ENCODE results near the gene ELK3.

The ELK3 gene
- long read RNA-seq, full-length matches to known transcripts, result 24 of 33 reads
- long read RNA-seq, partial matches to known transcripts, result 7 of 33 reads
- long read RNA-seq, other reads (novel, unspliced or antisense), result 2 of 33 reads

DNA sequence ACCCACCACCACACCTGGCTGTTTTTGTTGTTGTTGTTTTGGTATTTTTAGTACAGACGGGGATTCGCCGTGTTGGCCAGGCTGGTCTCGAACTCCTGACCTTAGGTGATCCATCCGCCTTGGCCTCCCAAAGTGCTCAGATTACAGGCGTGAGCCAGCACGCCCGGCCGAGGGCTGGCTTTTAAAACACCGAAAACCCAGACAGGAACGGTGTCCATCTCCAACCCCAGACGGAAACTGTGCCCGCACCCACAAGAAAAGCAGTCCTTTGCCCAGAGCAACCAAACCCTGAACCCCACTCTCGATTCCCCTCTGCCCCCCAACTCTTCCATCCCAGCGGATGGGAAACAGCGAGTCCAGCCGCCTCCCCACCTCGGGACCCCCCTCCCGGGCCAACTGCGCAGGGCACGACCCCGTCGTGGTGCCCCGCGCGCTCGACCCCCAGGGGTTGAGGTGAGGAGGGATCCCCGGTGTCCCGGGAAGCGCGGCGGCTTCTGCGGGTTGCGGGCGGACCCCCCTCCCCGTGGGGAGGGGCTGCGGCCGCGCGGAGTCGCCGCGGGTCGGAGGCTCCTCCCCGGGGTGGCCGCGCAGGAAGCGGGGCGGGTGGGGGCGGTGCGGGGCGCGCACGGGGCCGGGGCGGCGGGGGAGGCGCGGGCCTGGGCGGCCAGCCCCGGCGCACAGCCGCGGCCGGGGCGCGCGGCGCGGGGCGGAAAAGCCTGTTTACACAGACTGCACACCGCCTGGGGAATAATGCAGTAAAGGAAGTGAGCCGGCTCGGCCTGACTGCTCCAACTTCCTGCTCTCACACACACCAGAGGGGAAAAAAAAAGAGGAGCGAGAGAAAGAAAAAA, at the start of gene ELK3:
Gene ELK3 (plus strand): TSS at position 651 of the 851 bp plus-strand sequence.
- DNase-seq (ENCODE audit: low read depth in 1 of 2, low spot score in 1 of 2), result peak; percentile 68 to 70
- H3K27ac ChIP-seq (replicated peaks), result peak within 1 kb of the TSS; percentile 59

DNA sequence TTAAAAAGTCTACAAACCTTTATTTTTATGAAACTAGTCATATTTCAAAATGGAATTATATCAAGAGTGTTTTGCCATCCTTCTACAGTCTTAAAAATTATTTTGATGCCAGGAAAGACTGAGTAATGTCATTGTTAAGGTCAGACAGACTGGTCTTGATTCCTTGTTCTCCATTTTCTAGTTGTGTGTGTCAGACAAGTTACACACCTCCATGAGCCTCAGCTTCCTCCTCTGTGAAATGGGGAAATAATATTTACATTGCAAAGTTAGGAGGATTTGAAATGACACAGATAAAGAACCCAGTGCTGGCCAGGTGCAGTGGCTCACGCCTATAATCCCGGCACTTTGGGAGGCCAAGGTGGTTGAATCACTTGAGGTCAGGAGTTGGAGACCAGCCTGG, 47.4 kb upstream of the ELK3 start:
- TF ChIP-seq, protein P1, sequence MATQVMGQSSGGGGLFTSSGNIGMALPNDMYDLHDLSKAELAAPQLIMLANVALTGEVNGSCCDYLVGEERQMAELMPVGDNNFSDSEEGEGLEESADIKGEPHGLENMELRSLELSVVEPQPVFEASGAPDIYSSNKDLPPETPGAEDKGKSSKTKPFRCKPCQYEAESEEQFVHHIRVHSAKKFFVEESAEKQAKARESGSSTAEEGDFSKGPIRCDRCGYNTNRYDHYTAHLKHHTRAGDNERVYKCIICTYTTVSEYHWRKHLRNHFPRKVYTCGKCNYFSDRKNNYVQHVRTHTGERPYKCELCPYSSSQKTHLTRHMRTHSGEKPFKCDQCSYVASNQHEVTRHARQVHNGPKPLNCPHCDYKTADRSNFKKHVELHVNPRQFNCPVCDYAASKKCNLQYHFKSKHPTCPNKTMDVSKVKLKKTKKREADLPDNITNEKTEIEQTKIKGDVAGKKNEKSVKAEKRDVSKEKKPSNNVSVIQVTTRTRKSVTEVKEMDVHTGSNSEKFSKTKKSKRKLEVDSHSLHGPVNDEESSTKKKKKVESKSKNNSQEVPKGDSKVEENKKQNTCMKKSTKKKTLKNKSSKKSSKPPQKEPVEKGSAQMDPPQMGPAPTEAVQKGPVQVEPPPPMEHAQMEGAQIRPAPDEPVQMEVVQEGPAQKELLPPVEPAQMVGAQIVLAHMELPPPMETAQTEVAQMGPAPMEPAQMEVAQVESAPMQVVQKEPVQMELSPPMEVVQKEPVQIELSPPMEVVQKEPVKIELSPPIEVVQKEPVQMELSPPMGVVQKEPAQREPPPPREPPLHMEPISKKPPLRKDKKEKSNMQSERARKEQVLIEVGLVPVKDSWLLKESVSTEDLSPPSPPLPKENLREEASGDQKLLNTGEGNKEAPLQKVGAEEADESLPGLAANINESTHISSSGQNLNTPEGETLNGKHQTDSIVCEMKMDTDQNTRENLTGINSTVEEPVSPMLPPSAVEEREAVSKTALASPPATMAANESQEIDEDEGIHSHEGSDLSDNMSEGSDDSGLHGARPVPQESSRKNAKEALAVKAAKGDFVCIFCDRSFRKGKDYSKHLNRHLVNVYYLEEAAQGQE (IDR thresholded peaks at IDR 0.05; ENCODE audit: insufficient replicate concordance, low read depth), result no peak
- TF ChIP-seq POLR2AphosphoS5 (IDR thresholded peaks at IDR 0.05; ENCODE audit: low read depth) (no peak), SPI1 (IDR thresholded peaks at IDR 0.05; ENCODE audit: borderline replicate concordance, low read depth) (no peak), GABPA (IDR thresholded peaks at IDR 0.05; ENCODE audit: low read depth) (no peak)
- TF ChIP-seq, protein P2, sequence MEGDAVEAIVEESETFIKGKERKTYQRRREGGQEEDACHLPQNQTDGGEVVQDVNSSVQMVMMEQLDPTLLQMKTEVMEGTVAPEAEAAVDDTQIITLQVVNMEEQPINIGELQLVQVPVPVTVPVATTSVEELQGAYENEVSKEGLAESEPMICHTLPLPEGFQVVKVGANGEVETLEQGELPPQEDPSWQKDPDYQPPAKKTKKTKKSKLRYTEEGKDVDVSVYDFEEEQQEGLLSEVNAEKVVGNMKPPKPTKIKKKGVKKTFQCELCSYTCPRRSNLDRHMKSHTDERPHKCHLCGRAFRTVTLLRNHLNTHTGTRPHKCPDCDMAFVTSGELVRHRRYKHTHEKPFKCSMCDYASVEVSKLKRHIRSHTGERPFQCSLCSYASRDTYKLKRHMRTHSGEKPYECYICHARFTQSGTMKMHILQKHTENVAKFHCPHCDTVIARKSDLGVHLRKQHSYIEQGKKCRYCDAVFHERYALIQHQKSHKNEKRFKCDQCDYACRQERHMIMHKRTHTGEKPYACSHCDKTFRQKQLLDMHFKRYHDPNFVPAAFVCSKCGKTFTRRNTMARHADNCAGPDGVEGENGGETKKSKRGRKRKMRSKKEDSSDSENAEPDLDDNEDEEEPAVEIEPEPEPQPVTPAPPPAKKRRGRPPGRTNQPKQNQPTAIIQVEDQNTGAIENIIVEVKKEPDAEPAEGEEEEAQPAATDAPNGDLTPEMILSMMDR (IDR thresholded peaks at IDR 0.05; ENCODE audit: insufficient read depth, low read length), result no peak
- Histone ChIP-seq H3K4me3 (replicated peaks; ENCODE audit: insufficient read depth, low read length) (no peak overlapping the region), H3K27me3 (ENCODE audit: insufficient read depth, poor library complexity, severe bottlenecking) (no peaks in the 10 kb centered on the region), H3K27ac (replicated peaks) (no peak overlapping the region)
- no peak for DNase-seq (ENCODE audit: low read depth in 1 of 2, low spot score in 1 of 2)

More for the DNA sequence above, at the start of gene ELK3:
- peak within 1 kb of the TSS; percentile 95 for H3K4me3 ChIP-seq (replicated peaks; ENCODE audit: insufficient read depth, low read length)
- peaks cover 2% of the 10 kb centered on the region for H3K27me3 ChIP-seq (ENCODE audit: insufficient read depth, poor library complexity, severe bottlenecking)
- TF ChIP-seq POLR2AphosphoS5 (IDR thresholded peaks at IDR 0.05; ENCODE audit: low read depth), result no peak
- TF ChIP-seq GABPA (IDR thresholded peaks at IDR 0.05; ENCODE audit: low read depth), result peak; percentile 30; the same call in 1 of the 2 replicates

DNA sequence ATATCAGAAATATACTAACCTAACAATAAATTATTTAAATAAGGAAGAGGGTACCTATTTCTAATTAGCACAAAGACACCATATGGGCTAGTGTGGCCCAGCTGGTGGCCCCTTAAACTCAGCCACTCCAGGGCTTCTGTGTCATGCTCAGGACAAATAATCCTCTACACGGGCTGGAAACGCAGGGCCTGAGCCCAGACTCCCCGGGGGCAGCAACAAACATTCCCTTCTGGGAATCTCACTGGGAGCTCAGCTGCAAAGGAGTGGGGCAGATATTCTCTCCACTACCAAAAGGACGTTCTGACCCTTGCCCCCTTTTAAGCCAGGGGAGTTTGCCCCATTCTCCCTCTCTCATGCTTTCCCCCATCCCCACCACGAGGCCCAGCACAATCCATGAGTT, 43.7 kb upstream of the ELK3 start:
- TF ChIP-seq, protein P2 (IDR thresholded peaks at IDR 0.05; ENCODE audit: insufficient read depth, low read length), result no peak
- TF ChIP-seq POLR2AphosphoS5 (IDR thresholded peaks at IDR 0.05; ENCODE audit: low read depth), result no peak
- TF ChIP-seq SPI1 (IDR thresholded peaks at IDR 0.05; ENCODE audit: borderline replicate concordance, low read depth), result no peak
- TF ChIP-seq GABPA (IDR thresholded peaks at IDR 0.05; ENCODE audit: low read depth), result no peak
- TF ChIP-seq, protein P1 (IDR thresholded peaks at IDR 0.05; ENCODE audit: insufficient replicate concordance, low read depth), result no peak
- no peak overlapping the region for H3K4me3 ChIP-seq (replicated peaks; ENCODE audit: insufficient read depth, low read length)
- no peaks in the 10 kb centered on the region for H3K27me3 ChIP-seq (ENCODE audit: insufficient read depth, poor library complexity, severe bottlenecking)
- no peak for DNase-seq (ENCODE audit: low read depth in 1 of 2, low spot score in 1 of 2)
- no peak overlapping the region for H3K27ac ChIP-seq (replicated peaks)

DNA sequence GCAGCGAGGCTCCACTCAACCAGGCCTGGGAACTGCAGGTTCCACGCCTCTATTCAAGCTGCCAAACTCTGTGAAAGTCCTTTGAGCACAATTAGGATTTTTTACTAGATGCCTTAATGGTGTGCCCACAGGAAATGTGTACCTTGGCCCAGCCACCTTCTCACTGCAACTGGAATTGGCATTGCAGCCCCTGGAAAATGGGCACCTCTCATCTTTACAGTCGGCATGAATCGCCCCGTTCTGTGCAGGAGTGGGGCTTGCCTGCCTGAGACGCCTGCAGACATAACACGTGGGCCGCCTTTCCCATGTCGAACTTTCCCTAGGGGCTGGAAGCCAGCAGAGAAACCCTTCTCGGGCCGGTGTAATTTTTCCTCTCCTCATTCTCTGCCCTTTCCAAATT, 42.0 kb upstream of the ELK3 start:
- no peak for DNase-seq (ENCODE audit: low read depth in 1 of 2, low spot score in 1 of 2)
- Histone ChIP-seq H3K4me3 (replicated peaks; ENCODE audit: insufficient read depth, low read length) (no peak overlapping the region), H3K27ac (replicated peaks) (no peak overlapping the region), H3K27me3 (ENCODE audit: insufficient read depth, poor library complexity, severe bottlenecking) (no peaks in the 10 kb centered on the region)
- TF ChIP-seq, protein P2 (IDR thresholded peaks at IDR 0.05; ENCODE audit: insufficient read depth, low read length), result no peak
- TF ChIP-seq GABPA (IDR thresholded peaks at IDR 0.05; ENCODE audit: low read depth) (no peak), SPI1 (IDR thresholded peaks at IDR 0.05; ENCODE audit: borderline replicate concordance, low read depth) (no peak), POLR2AphosphoS5 (IDR thresholded peaks at IDR 0.05; ENCODE audit: low read depth) (no peak)
- TF ChIP-seq, protein P1 (IDR thresholded peaks at IDR 0.05; ENCODE audit: insufficient replicate concordance, low read depth), result no peak
